NCI-H2227 (cell line): ENCODE results near the gene SLC38A1.
"Not testable (repeated sequence)": the region's sequence is repeated elsewhere in the genome, so short reads cannot be mapped to it uniquely, and the experiment has no call there.

ENCODE experiments used
- DNase-seq: peaks from one replicate; lab custom pipeline; 2025; ENCODE audit not compliant: unreplicated experiment; lab: John Stamatoyannopoulos, UW

The SLC38A1 gene

GRCh38 chr12:46174061-46174662 is 94.7 kb downstream of the SLC38A1 start:
- DNase-seq: no peak

GRCh38 chr12:46168426-46168825 is 100.4 kb downstream of the SLC38A1 start:
- no peak for DNase-seq

DNA sequence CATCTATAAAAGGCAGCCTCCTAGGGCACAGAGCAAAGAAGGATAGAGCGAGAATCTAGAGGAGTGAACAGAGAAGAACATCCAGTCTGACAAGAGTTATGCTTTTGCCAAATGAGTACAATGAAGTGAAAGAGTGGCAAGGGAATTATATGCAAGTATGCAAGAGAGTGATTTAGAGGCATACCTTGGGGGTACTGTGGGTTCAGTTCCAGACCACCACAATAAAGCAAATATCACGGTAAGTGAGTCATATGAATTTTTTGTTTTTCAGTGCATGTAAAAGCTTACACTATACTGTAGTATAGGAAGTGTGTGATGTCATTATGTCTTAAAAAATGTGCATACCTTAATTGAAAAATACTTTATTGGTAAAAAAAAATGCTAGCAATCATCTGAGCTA is 101.4 kb downstream of the SLC38A1 start:
- no peak for DNase-seq

DNA sequence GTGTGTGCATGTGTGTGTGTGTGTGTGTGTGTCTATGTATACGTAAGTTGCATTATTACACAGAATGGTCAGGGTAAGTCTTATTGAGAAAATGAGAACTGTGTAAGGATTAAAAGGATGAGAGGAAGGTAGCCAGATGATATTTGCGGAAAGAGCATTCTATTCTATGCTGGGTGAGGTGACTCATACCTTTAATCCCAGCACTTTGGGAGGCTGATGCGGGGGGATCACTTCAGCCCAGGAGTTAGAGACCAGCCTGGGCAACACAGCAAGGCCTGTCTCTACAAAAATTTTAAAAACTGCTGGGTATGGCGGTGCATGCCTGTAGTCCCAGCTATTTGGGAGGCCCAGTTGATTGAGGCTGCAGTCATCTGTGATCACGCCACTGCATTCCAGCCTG is 103.7 kb downstream of the SLC38A1 start:
- no peak for DNase-seq

- no peak for DNase-seq
Measured at GRCh38 chr12:46164186-46164761, 104.6 kb downstream of the SLC38A1 start.

GRCh38 chr12:46162549-46163076 is 106.2 kb downstream of the SLC38A1 start:
- DNase-seq: not testable (repeated sequence)

GRCh38 chr12:46160981-46161690 is 107.7 kb downstream of the SLC38A1 start:
- DNase-seq: no peak

DNA sequence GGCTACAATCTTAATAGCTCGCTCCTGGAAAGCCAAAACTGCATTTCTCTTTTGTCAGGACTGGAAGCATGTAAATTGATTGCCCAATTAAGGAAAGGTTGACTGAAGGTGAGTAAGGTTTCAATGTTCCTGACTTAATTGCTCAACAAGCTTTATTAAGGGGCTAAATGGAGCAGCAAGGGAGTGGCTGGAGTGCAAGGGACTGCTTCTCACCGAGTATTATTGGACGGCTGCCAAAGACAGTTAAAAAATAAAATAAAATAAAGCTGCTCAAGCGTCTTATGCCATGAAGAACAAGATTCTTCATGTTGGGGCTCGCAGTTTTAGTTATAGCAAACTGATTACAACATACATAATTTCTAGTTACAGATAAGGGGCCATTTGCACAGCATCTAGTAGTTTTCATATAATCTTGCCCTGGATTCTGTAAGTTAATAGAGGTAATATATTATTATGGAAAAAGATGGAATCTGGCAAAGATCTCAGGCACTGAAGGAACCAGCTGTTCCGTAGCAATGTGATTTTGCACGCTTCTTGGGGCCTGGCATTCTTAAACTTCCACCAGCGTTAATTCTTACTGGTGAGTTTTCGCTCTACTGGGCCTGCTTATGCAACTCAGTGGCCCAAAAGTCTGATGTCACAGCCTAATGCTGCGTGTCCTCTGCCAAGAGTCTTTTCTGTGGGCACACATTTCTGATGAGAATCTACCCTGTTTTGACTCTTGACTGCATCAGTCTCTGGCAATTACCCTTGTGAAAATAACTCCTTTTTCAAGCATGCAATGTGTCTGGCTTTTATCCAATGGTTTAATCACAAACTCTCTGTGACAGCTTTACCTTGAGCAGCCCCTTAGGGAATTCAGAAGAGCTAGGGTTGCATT is 108.5 kb downstream of the SLC38A1 start:
- DNase-seq: peak; percentile 58

DNA sequence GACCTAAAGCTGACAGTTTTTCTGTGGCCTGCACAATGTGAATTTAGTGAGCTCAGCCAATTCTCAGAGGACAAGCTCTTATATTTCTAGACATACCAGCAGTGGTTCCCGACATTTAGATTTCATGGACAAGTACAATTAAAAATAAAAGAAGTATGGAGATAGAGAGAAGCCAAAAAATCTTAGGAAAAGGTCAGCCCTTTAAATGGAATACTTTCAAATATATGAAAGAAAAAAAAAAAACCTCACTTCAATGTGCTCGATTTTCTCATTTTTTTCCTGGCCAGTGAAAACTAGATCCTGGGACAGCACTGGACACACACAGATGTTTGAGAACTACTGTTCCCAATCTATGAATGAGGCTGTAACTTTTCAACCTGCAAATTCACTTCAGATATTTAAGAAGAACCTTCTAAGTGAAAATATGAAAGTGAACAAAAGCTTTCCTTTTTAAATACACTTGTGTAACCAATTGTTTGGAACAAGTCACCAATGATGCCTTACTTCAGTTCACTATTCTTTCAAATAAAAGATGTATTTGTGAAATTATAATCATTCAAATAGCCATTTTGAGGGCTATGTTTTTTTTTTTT is 109.4 kb downstream of the SLC38A1 start:
- DNase-seq: no peak

- no peak for DNase-seq
Measured at GRCh38 chr12:46158501-46158900, 110.3 kb downstream of the SLC38A1 start.

DNA sequence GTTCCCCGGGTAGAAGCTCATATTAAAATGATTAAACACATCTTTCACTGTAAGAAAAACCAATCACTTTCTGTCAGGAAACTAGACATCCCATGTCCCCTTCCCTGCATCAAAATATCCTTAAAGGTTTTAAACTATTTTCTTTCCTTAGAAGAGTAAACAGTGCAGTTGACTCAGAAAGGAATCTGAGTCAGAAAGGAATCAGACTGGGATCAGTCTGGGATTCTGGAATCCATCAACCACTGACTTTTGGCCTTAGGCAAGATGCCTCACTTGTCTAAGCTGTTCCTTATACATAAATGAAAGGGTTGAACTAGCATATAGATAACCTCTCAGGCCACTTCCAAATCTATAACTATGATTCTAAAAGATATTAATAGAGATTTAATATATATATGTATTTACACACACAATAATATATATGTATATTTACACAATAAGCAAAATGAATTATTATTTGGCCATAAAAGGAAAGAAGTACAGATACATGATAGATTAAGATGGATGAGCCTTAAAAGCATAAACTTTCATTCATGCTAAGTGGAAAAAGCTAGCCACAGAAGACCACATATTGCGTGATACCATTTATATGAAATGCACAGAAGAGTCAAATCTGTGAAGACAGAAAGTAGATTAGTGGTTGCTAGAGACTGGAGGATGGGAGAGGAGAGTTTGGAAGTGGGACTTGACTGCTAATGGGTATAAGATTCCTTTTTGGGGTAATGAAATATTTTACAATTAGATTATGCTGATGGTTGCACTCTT is 114.4 kb downstream of the SLC38A1 start:
- DNase-seq: no peak

DNA sequence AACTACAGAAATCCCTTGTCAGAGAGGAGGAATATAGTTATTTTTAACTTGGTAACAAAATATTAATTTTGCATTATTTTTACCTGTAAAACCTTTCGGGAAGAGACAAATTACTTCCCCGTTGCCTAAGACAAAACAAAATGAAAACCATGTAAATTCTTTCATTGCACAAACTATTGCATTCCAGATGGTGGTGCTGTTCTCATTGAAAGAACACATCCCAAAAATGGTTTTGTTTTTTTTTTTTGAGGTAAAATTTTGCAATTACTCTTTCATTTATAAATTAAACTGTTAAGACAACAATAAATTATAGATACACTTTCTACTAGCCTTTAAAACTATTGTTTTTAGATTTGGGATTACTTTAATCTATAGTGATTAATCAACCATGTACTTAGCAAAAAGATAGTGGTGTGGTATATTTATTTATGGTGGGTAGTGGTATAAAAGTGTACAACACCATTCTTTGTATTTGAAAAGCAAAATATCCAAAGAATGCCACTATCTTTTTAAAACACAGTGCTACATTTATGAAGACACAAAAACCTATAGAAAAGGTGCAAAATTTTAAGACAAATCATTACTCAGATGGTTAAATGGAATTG is 115.5 kb downstream of the SLC38A1 start:
- no peak for DNase-seq

GRCh38 chr12:46152456-46152855 is 116.4 kb downstream of the SLC38A1 start:
- no peak for DNase-seq

DNA sequence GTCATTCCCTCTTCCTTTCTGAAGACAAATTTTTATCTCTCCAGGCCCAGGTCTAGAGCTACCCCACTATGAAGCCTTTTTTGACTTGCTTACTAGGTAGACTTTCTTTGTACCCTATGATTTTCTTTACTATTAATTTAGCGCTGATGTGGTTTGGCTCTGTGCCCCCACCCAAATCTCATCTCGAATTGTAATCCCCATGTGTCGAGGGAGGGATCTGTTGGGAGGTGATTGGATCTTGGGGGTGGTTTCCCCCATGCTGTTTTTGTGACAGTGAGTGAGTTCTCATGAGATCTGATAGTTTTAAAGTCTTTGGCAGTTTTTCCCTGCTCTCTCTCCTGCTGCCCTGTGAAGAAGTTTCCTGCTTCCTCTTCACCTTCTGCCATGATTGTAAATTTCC is 118.1 kb downstream of the SLC38A1 start:
- no peak for DNase-seq

GRCh38 chr12:46149905-46150304 is 118.9 kb downstream of the SLC38A1 start:
- no peak for DNase-seq

DNA sequence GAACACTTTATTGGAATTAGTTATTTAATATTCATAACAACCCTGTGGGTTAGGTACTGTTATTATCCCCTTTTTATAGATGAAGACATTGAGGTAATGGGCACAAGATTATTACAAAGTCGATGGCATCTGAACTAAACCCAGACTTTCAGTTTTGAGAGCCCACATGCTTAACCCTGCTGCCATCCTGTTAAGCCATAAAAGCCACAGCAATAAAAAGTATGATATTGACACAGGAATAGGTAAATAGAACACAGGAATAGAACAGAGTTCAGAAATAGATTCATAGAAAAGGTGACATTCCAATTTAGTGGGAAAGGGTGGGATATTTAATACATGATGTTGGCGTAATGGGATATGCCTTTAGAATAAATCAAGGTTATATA is 119.8 kb downstream of the SLC38A1 start:
- DNase-seq: no peak

GRCh38 chr12:46148327-46149078 is 120.3 kb downstream of the SLC38A1 start:
- no peak for DNase-seq

DNA sequence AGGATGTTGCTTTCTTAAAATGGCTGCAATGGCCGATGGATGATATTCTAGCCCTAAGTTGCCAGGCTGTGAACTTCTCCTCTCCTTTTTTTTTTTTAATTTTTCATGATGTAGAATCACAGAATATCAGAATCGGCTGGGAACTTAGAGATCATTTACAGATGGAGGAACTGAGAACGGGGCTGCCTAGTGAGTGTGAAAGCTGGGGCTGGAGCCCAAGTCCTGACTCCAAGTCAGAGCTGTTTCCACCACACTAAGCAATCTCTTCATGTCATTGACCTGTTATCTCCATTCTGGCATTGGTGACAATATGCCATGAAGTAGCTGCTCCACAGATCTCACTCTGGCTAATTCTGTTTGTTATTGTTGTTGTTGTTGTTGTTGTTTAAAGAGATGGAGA is 121.7 kb downstream of the SLC38A1 start:
- no peak for DNase-seq

GRCh38 chr12:46145881-46146280 is 123.0 kb downstream of the SLC38A1 start:
- DNase-seq: no peak
